ENCODE measurements around the gene HGFAC.

The HGFAC gene

GRCh38 chr4:3411676-3412075, 30.1 kb upstream of the HGFAC start:
- DNase-seq, result no peak

DNA sequence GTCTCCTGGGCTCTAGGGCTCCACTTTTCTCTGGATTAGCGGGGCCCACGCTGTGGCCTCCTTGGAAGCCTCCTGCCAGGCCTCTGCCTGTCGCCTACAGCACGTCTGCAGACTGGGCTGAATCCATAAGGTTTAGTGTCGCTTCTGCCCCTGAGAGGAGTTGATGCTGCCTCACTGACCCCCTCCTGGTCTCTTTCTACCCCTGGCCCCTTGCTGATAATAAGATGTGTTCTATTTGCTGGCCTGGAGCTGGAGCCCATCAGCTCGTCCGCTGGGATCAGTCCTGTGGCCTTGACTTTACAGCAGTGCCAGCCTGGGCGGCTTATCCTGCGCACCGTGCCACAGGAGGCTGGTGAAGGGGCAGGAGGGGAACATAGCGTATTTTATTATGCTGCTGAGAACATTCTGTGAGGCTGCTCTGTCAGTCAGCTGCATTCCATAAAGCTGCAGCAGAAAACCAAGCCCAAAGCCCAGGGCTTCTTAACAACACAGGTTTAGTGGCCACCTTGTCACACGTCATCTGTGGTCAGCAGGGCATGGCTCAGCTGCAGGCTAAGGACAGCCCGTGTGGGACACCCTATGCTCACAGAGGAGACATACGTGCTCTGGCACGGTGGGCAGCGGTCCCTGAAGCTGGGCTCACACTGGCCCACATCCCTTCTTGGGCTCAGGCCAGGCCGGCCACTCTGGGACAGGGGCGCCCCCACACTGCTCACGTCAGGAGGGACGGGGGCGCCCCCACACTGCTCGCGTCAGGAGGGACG, 29.3 kb upstream of the HGFAC start:
- no peak for DNase-seq

GRCh38 chr4:3413217-3413671, 28.5 kb upstream of the HGFAC start:
- no peak for DNase-seq

- DNase-seq, result no peak
Measured at GRCh38 chr4:3413675-3414420, 27.9 kb upstream of the HGFAC start.

- no peak for DNase-seq
Measured at GRCh38 chr4:3414421-3415279, 27.1 kb upstream of the HGFAC start.

GRCh38 chr4:3415471-3416141, 26.2 kb upstream of the HGFAC start:
- no peak for DNase-seq

DNA sequence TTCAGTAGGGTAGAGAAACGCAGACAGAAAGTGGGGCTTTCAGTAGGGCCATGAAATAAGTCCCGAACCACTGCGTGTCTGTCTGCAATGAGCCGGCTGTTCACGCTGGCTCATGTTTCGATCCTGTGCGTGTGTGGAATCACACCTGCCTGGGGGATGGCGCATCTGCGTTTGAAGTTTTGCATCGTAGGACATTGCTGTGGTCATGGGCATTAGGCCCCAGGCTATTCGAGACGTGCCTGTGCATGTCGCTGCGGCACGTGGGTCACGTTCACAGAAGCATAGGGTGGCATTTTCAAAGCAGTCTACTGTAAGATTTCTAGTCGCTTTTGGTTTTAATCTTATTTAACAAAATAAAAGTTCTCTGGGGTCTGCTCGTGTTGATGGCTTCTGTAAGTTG, 25.5 kb upstream of the HGFAC start:
- no peak for DNase-seq

DNA sequence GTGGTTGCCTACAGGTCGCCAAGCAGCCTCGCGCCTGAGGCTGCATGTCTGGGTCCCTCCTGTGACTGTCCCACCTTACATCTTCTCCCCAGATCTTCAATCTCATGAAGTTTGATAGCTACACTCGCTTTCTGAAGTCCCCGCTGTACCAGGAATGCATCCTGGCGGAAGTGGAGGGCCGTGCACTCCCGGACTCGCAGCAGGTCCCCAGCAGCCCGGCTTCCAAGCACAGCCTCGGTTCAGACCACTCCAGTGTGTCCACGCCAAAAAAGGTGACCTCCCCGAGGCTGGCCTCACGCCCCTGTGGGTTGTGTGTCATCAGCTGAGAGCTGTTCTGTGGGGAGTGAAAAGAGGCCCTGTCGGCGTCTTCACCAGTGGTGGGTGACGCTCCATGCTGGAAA, 24.9 kb upstream of the HGFAC start:
- DNase-seq, result no peak

DNA sequence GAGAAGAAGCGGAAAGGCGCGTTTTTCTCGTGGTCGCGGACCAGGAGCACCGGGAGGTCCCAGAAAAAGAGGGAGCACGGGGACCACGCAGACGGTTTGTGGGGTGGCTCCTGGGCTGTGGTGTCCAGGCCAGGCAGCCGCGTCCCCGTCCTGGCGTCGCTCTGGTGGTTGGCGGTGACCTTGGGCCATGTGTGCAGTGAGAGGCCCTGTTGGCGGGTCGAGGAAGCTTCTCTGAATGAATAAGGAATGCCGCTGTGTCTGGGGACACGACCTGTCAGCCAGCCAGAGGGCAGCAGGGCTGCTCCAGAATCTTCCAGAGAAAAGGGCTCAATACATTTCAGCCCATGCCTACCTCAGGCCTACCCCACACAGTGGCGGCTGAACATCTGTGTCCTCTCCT, 24.3 kb upstream of the HGFAC start:
- DNase-seq, result no peak

GRCh38 chr4:3418029-3418762, 23.6 kb upstream of the HGFAC start:
- no peak for DNase-seq

DNA sequence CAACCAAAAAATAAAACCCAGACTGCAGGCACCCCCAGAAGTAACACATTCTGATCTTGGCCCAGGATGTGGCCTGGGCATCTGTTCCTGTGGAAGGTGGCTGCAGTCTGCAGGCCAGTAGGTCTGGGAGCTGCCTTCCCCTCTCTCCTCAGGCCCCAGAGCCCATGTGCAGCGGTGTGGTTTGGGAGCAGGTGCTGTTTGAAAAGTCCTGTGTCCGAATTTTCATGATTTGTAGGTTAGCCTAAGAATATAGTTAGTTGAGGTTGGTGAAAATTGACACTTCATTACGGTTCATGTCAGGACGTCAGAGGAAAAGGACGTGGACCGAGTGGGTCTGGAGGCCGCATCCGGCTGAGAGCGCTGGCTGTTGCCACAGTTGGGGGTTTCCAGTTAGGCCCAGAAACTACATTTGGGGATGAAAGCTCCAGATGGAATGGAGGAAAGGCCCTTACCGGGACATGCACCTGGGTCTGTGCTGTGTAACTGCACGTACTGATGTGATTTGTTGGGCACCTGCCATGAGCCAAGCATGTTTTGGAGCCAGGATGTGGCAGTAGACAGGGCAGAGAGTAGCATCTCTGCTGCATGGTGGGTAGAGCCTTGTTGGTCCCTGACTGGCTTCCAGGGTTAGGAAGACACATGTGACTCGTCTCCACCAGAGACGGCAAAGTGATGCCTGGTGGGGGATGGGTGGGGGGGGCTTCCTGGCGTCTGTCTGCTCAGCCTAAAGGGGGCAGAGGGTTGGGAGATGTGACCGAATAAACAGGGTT, 21.7 kb upstream of the HGFAC start:
- DNase-seq, result no peak

DNA sequence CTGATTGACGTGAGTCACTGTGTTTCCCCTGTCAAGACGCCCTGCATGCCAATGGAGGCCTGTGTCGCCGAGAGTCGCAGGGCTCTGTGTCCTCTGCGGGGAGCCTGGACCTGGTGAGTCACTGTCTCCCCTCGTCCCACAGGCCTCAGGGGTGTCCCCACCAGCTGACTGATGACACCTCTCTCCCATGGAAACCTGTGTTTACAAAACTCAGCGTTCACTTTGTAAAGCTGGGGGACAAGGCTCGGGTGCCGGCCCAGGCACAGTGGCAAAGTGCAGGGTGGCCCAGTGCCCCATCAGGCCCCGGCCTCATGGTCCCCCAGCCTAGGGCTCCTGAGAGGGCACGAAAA, 21.2 kb upstream of the HGFAC start:
- DNase-seq, result no peak

- DNase-seq, result no peak
Measured at GRCh38 chr4:3420956-3421355, 20.8 kb upstream of the HGFAC start.

DNA sequence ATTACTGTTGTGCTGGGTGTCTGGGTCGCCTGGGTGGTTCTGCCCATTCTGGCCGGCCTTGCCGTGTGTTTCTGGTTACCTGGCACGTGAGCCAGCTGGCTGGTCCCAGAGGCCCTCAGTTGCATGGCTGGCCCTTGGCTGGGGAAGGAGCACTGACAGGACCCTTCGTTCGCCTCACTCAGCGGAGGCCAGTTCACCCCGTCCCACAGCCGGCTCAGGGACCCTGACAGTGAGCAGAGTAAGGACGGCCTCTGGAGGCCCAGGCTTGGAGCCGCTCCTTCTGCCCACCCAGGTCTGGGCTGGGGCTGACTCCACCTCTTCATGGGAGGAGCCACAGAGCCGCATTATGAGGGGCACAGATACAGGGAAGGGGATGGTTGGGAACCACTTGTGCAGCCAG, 20.3 kb upstream of the HGFAC start:
- no peak for DNase-seq

DNA sequence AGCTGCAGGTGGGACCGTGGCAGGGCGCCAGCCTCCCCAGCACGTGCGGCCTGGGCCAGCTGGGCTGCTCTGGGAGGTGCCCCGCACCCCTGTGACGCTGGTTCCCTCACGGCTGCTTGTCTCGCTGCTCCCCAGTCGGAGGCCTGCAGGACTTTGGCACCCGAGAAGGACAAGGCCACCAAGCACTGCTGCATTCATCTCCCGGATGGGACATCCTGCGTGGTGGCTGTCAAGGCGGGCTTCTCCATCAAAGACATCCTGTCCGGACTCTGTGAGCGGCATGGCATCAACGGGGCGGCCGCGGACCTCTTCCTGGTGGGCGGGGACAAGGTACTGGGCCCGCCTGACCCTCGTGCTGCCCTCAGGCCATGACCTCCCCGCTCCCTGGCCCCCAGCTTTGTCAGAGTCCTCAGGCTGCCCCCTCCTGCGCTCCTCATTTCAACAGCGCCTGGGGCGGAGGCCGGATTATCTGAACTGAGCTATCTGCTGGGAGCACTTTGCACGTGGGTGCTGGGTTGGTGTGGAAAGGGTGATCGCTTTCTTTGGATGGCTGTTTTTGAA, 19.4 kb upstream of the HGFAC start:
- DNase-seq, result no peak

- no peak for DNase-seq
Measured at GRCh38 chr4:3422808-3423297, 18.9 kb upstream of the HGFAC start.

- DNase-seq, result no peak
Measured at GRCh38 chr4:3423406-3423805, 18.4 kb upstream of the HGFAC start.

- no peak for DNase-seq
Measured at GRCh38 chr4:3423952-3424351, 17.8 kb upstream of the HGFAC start.

DNA sequence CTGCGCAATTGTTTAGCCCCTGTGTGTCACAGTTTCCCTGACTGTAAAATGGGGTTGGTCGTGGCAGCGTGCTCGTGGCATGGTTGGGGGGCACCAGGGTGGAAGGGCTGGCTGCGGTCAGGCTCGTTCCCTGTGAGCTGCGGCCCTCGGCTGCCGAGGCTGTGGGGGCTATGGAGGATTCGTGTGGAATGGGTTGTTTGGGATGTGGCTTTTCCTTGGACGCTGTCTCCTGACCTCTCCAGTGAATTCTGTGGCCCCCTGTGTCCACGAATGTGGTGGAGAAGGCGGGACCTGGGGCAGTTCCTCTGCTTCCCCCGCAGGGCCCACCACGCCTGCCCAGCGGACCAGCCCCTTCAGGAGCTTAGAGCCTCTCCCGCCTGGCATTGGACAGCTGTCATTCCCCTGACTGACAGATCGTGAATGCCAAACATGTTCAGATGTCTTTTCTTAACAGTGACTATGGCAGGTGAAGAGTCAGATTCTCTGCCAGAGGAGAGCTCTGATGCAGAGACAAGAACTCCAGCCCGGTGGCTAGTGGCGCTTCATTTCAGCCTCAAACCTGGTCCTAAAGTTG, 17.2 kb upstream of the HGFAC start:
- DNase-seq, result no peak

DNA sequence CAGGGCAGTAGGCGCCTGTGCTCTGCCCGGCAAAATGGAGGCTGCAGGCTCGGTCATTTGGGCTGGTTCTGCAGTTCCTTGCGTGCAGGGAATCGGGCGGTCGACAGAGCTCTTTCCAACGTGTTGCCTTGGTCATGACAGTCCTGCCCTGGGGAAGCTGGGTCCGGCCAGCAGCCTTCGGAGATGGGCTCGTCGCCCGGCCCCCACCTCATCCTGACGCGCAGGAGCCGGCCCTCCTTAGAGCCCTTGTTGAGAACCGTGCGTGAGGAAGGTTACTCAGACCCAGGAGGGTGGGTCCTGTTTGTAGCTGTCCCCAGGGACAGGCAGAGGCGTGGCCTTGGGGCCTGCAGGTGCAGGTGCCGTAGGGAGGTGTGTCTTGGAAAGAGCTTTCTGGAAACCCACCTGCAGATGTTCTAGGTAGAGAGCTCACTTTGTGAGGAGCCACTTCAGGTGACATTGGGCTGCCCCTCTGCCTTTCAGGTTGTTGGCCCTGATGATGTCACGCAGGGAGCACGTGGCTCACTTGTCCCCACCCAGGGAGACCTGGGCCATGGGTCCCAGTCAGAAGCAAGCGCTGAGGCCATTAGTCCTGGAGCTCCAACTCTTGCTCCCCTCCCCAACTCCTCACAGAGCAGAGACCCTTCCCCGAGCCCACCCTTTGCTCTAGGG, 15.2 kb upstream of the HGFAC start:
- no peak for DNase-seq

All from NCI-H446 treated with DMSO at 0.1 percent for 48 hours (cell line).